H1 (cell line): ENCODE results near the gene GP2. TPM values are rescaled to one million over a fixed set of nuclear protein-coding genes. Genes with fewer than 3 reads are reported as not detected.

Experiments
- ATF2 ChIP-seq: IDR thresholded peaks from 2 replicates; pipeline ENCODE4 v1.6.1; 2012; ENCODE audit warnings: low read length, inconsistent platforms
- polyA plus RNA-seq, 7 experiments: library from polyadenylated mRNA; depleted of rRNA in 3 of 7; stranded (reverse) in 5 of 7; unstranded in 2 of 7; fragments of >200 nt in 5 of 7; fragments of 200-250 nt in 2 of 7; gene quantifications; 1 replicate in 5 of 7; 2 replicates in 1 of 7; 4 replicates in 1 of 7; pipeline versions ENCODE4 v1.2.1 to v1.2.3, GENCODE V29; 2011 to 2013; ENCODE audit warnings: missing spikeins in 2 of 7, mixed read lengths in 2 of 7
- total RNA-seq: library from RNA; stranded (reverse); fragmentation: NEBNext Ultra II Directional; extraction: Animal tissue kit (Norgen Biotek cat#: 25700); gene quantifications from 2 replicates; pipeline ENCODE4 v1.2.1, GENCODE V29; 2021

The GP2 gene
- total and polyA plus RNA-seq, 2 of the 8 experiments (the other 6 are each of a cell fraction or from before 2014, with no cell fraction given), result not detected

- TF ChIP-seq ATF2, result no peak
Measured at GRCh38 chr16:20318006-20318405, 9.3 kb downstream of the GP2 start (continued).
